ENCODE measurements around the gene CRCP. TPM values are rescaled to one million over a fixed set of nuclear protein-coding genes. Genes with fewer than 3 reads are reported as not detected.
"Not testable (repeated sequence)": the region's sequence is repeated elsewhere in the genome, so short reads cannot be mapped to it uniquely, and the experiment has no call there.

CRCP gene
- total RNA-seq, 1 donor from 2014 or later, result 22.5 TPM

- not testable (repeated sequence) for DNase-seq
These were observed 41.4 kb downstream of the CRCP start for GRCh38 chr7:66156035-66156434.

- DNase-seq, result no peak
These were observed 42.4 kb downstream of the CRCP start for GRCh38 chr7:66157060-66157459.

- no peak for DNase-seq
These were observed 48.0 kb downstream of the CRCP start for GRCh38 chr7:66162622-66163021.

GRCh38 chr7:66163186-66163610, 48.6 kb downstream of the CRCP start:
- DNase-seq, result no peak

- no peak for DNase-seq
These were observed 49.7 kb downstream of the CRCP start for GRCh38 chr7:66164356-66164755.

GRCh38 chr7:66167773-66168387, 53.2 kb downstream of the CRCP start:
- DNase-seq, result peak; percentile 67

GRCh38 chr7:66169616-66170015, 55.0 kb downstream of the CRCP start:
- DNase-seq, result no peak

GRCh38 chr7:66170309-66171231, 55.9 kb downstream of the CRCP start:
- no peak for DNase-seq

GRCh38 chr7:66172536-66173401, 58.1 kb downstream of the CRCP start:
- DNase-seq, result not testable (repeated sequence)

GRCh38 chr7:66173856-66174255, 59.2 kb downstream of the CRCP start:
- DNase-seq, result no peak

GRCh38 chr7:66175006-66175405, 60.4 kb downstream of the CRCP start:
- DNase-seq, result not testable (repeated sequence)

- DNase-seq, result no peak
These were observed 62.3 kb downstream of the CRCP start for GRCh38 chr7:66176914-66177313.

- DNase-seq, result no peak
These were observed 63.6 kb downstream of the CRCP start for GRCh38 chr7:66178258-66178657.

GRCh38 chr7:66181329-66181728, 66.7 kb downstream of the CRCP start:
- no peak for DNase-seq

- no peak for DNase-seq
These were observed 67.2 kb downstream of the CRCP start for GRCh38 chr7:66181845-66182244.

GRCh38 chr7:66182920-66183319, 68.3 kb downstream of the CRCP start:
- no peak for DNase-seq

- DNase-seq, result no peak
These were observed 69.1 kb downstream of the CRCP start for GRCh38 chr7:66183700-66184099.

- DNase-seq, result no peak
These were observed 71.1 kb downstream of the CRCP start for GRCh38 chr7:66185680-66186187.

GRCh38 chr7:66186991-66187390, 72.3 kb downstream of the CRCP start:
- DNase-seq, result no peak

GRCh38 chr7:66187905-66188304, 73.3 kb downstream of the CRCP start:
- no peak for DNase-seq

- no peak for DNase-seq
These were observed 74.0 kb downstream of the CRCP start for GRCh38 chr7:66188645-66189044.

GRCh38 chr7:66189695-66190503, 75.3 kb downstream of the CRCP start:
- no peak for DNase-seq

Measured in dermis blood vessel endothelial cell (primary cell).